ENCODE measurements around the gene ASTN2.

ASTN2 gene

GRCh38 chr9:117355542-117355941, 59.3 kb downstream of the ASTN2 start:
- DNase-seq: no peak

GRCh38 chr9:117354997-117355396, 59.9 kb downstream of the ASTN2 start:
- DNase-seq: no peak

GRCh38 chr9:117354244-117354847, 60.5 kb downstream of the ASTN2 start:
- DNase-seq: no peak

GRCh38 chr9:117344892-117345660, 69.8 kb downstream of the ASTN2 start:
- DNase-seq: peak; percentile 69

- DNase-seq: no peak
These were observed 71.4 kb downstream of the ASTN2 start for GRCh38 chr9:117343427-117343826.

GRCh38 chr9:117341151-117341550, 73.7 kb downstream of the ASTN2 start:
- DNase-seq: no peak

GRCh38 chr9:117340422-117340821, 74.4 kb downstream of the ASTN2 start:
- DNase-seq: no peak

GRCh38 chr9:117335837-117336433, 78.9 kb downstream of the ASTN2 start:
- DNase-seq: no peak

GRCh38 chr9:117334101-117334500, 80.8 kb downstream of the ASTN2 start:
- DNase-seq: no peak

GRCh38 chr9:117325831-117326230, 89.0 kb downstream of the ASTN2 start:
- no peak for DNase-seq

GRCh38 chr9:117325110-117325731, 89.6 kb downstream of the ASTN2 start:
- DNase-seq: no peak

- no peak for DNase-seq
These were observed 91.5 kb downstream of the ASTN2 start for GRCh38 chr9:117323390-117323789.

- DNase-seq: no peak
These were observed 97.7 kb downstream of the ASTN2 start for GRCh38 chr9:117317192-117317591.

GRCh38 chr9:117315236-117315635, 99.6 kb downstream of the ASTN2 start:
- DNase-seq: peak; percentile 13

- DNase-seq: no peak
These were observed 100.9 kb downstream of the ASTN2 start for GRCh38 chr9:117313989-117314388.

- no peak for DNase-seq
These were observed 107.2 kb downstream of the ASTN2 start for GRCh38 chr9:117307701-117308100.

GRCh38 chr9:117306032-117306431, 108.8 kb downstream of the ASTN2 start:
- no peak for DNase-seq

- DNase-seq: peak; percentile 88
These were observed 109.4 kb downstream of the ASTN2 start for GRCh38 chr9:117305454-117305853.

GRCh38 chr9:117304549-117304948, 110.3 kb downstream of the ASTN2 start:
- DNase-seq: no peak

- DNase-seq: no peak
These were observed 111.1 kb downstream of the ASTN2 start for GRCh38 chr9:117303643-117304230.

- peak; percentile 29 for DNase-seq
These were observed 112.4 kb downstream of the ASTN2 start for GRCh38 chr9:117302487-117302886.

GRCh38 chr9:117300371-117301110, 114.3 kb downstream of the ASTN2 start:
- DNase-seq: peak; percentile 30

- no peak for DNase-seq
These were observed 118.4 kb downstream of the ASTN2 start for GRCh38 chr9:117296453-117296852.
